ENCODE measurements around the gene TSPEAR.

The TSPEAR gene

GRCh38 chr21:44449473-44450363, 261.7 kb downstream of the TSPEAR start:
- no peak for DNase-seq (ENCODE audit: low read depth in 2 of 2)

GRCh38 chr21:44448651-44449131, 262.7 kb downstream of the TSPEAR start:
- DNase-seq (ENCODE audit: low read depth in 2 of 2): no peak

Data from stimulated activated CD8-positive, alpha-beta memory T cell treated with anti-CD3 and anti-CD28 coated beads, Interleukin-2, amount 100 ng/mL, for 1 hour (primary cell).